SK-N-SH (cell line): ENCODE measurements around the gene TMEM127.

Experiments
- CTCF ChIP-seq: fragments of 200-600 bp; sonication (generic); IDR thresholded peaks from 2 replicates; pipeline ENCODE4 v1.6.1; 2017; ENCODE audit warnings: antibody characterized with exemption, mild to moderate bottlenecking, moderate library complexity
- EP300 ChIP-seq, 2 experiments: IDR thresholded peaks; 2 replicates each; pipeline versions ENCODE4 v1.4.0 to v1.6.1; 2012; ENCODE audit warnings: borderline replicate concordance in 1 of 2, low read depth in 1 of 2, low read length in 1 of 2
- EZH2phosphoT487 ChIP-seq: fragments of 200-600 bp; sonication (generic); IDR thresholded peaks from 2 replicates; pipeline ENCODE4 v1.6.1; 2017; ENCODE audit warnings: low read depth, mixed run types, mild to moderate bottlenecking, antibody characterized with exemption, moderate library complexity, borderline replicate concordance
- FOXM1 ChIP-seq: IDR thresholded peaks from 2 replicates; pipeline ENCODE4 v1.4.0; 2012; ENCODE audit warnings: low read depth, mild to moderate bottlenecking
- MAX ChIP-seq: IDR thresholded peaks from 2 replicates; pipeline ENCODE4 v1.4.0; 2012; ENCODE audit warnings: low read depth
- POLR2AphosphoS5 ChIP-seq: IDR thresholded peaks from 2 replicates; pipeline ENCODE4 v1.6.1; 2012; ENCODE audit warnings: low read depth, low read length
- REST ChIP-seq: IDR thresholded peaks from 2 replicates; pipeline ENCODE4 v1.6.1; 2012; ENCODE audit warnings: mild to moderate bottlenecking, low read depth, low read length, moderate library complexity
- SIN3A ChIP-seq: IDR thresholded peaks from 2 replicates; pipeline ENCODE4 v1.6.1; 2012; ENCODE audit warnings: low read depth, mild to moderate bottlenecking, low read length, moderate library complexity, borderline replicate concordance

- TF ChIP-seq SIN3A = no peak
- no peak for TF ChIP-seq CTCF
- TF ChIP-seq MAX = no peak
- TF ChIP-seq POLR2AphosphoS5 = no peak
- no peak for TF ChIP-seq REST
- no peak for TF ChIP-seq EP300 (IDR thresholded peaks at IDR 0.05; ENCODE audit: borderline replicate concordance in 1 of 2, low read depth in 1 of 2, low read length in 1 of 2)
- TF ChIP-seq EZH2phosphoT487 = no peak
- TF ChIP-seq FOXM1 = no peak
These were observed 3.5 kb downstream of the TMEM127 start for GRCh38 chr2:96262306-96262705.
